GM12891 (cell line): ENCODE data around the gene CKS1B.

Experiments
- POLR2A ChIP-seq: IDR thresholded peaks from 2 replicates; pipeline ENCODE4 v1.6.1; 2011; ENCODE audit warnings: low read depth, low read length, control low read depth
- POLR2AphosphoS5 ChIP-seq: IDR thresholded peaks from 2 replicates; pipeline ENCODE4 v1.6.1; 2011; ENCODE audit warnings: low read depth, low read length, control low read depth
- POU2F2 ChIP-seq: IDR thresholded peaks from 2 replicates; pipeline ENCODE4 v1.6.1; 2011; ENCODE audit warnings: low read depth, mild to moderate bottlenecking, control low read depth, low read length, moderate library complexity
- SPI1 ChIP-seq: IDR thresholded peaks from 2 replicates; pipeline ENCODE4 v1.6.1; 2011; ENCODE audit warnings: low read depth, low read length, control low read depth
- TAF1 ChIP-seq: IDR thresholded peaks from 2 replicates; pipeline ENCODE4 v1.6.1; 2011; ENCODE audit warnings: low read depth, low read length, control low read depth

- no peak for TF ChIP-seq POLR2AphosphoS5
- no peak for TF ChIP-seq POLR2A
- TF ChIP-seq TAF1, result peak; percentile 48; the same call in 1 of the 2 replicates
- no peak for TF ChIP-seq SPI1
- no peak for TF ChIP-seq POU2F2
Measured at GRCh38 chr1:155001675-155002463, 27.4 kb downstream of the CKS1B start.
